Neural progenitor cell (in vitro differentiated cells): ENCODE measurements around the gene DKKL1.

ENCODE experiments used
- EZH2 ChIP-seq: fragments of 200-600 bp; sonication (generic); IDR thresholded peaks from 2 replicates; pipeline ENCODE4 v1.6.1; 2017; ENCODE audit warnings: antibody characterized with exemption, mild to moderate bottlenecking, moderate library complexity
- EZH2phosphoT487 ChIP-seq: fragments of 200-600 bp; sonication (generic); IDR thresholded peaks from 2 replicates; pipeline ENCODE4 v1.6.1; 2017; ENCODE audit warnings: antibody characterized with exemption
- TF ChIP-seq, protein P1 (sequence below): fragments of 200-600 bp; sonication (generic); IDR thresholded peaks from 2 replicates; pipeline ENCODE4 v1.5.1; 2017; ENCODE audit warnings: antibody characterized with exemption, mild to moderate bottlenecking

GRCh38 chr19:49336482-49337266 lies 27.0 kb upstream of the DKKL1 start:
- TF ChIP-seq, protein P1, sequence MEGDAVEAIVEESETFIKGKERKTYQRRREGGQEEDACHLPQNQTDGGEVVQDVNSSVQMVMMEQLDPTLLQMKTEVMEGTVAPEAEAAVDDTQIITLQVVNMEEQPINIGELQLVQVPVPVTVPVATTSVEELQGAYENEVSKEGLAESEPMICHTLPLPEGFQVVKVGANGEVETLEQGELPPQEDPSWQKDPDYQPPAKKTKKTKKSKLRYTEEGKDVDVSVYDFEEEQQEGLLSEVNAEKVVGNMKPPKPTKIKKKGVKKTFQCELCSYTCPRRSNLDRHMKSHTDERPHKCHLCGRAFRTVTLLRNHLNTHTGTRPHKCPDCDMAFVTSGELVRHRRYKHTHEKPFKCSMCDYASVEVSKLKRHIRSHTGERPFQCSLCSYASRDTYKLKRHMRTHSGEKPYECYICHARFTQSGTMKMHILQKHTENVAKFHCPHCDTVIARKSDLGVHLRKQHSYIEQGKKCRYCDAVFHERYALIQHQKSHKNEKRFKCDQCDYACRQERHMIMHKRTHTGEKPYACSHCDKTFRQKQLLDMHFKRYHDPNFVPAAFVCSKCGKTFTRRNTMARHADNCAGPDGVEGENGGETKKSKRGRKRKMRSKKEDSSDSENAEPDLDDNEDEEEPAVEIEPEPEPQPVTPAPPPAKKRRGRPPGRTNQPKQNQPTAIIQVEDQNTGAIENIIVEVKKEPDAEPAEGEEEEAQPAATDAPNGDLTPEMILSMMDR: no peak
- no peak for TF ChIP-seq EZH2
- TF ChIP-seq EZH2phosphoT487: no peak
